A549 (cell line): ENCODE data around the gene MSN.
"Not testable (repeated sequence)": the region's sequence is repeated elsewhere in the genome, so short reads cannot be mapped to it uniquely, and the experiment has no call there.

Experiments
- JUNB ChIP-seq: fragments of >200 bp; sonication (Bioruptor Twin); formaldehyde crosslinking; IDR thresholded peaks from 2 replicates; pipeline ENCODE4 v1.6.1; 2016
- RAD21 ChIP-seq, 2 experiments: fragments of >200 bp in 1 of 2; sonication (Bioruptor Twin) in 1 of 2; formaldehyde crosslinking in 1 of 2; IDR thresholded peaks in 1 of 2; conservative IDR thresholded peaks in 1 of 2; 2 replicates in 1 of 2; 3 replicates in 1 of 2; pipeline ENCODE4 v1.6.1; 2012 to 2018; ENCODE audit warnings: inconsistent platforms in 1 of 2
- SMC3 ChIP-seq: fragments of >200 bp; sonication (Bioruptor Twin); formaldehyde crosslinking; IDR thresholded peaks from 3 replicates; pipeline ENCODE4 v1.6.1; 2018; ENCODE audit warnings: inconsistent platforms
- TF ChIP-seq, protein P1 (sequence below): fragments of >200 bp; sonication (Bioruptor Twin); formaldehyde crosslinking; IDR thresholded peaks from 3 replicates; pipeline ENCODE4 v1.5.1; 2016
- TF ChIP-seq, protein P2 (sequence below): fragments of 200-600 bp; sonication (generic); IDR thresholded peaks from 2 replicates; pipeline ENCODE4 v1.6.1; 2016; ENCODE audit warnings: antibody characterized with exemption, mild to moderate bottlenecking, moderate library complexity

DNA sequence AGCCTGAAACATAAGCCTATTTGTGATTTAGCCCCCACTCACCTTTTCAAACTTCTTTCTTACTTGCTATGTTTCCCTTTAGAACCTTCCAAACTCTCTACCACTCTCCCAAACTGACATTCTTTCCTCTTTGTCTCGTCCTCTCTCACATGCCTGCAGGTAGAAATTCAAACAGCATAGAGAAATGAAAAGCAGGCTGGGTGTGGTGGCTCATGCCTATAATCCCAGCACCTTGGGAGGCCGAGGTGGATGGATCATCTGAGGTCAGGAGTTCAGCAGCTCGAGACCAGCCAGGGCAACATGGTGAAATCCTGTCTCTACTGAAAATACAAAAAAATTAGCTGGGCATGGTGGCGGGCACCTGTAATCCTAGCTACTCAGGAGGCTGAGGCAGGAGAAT lies 31.2 kb upstream of the MSN start:
- TF ChIP-seq RAD21 (conservative IDR thresholded peaks at IDR 0.05 in 1 of 2, IDR thresholded peaks at IDR 0.05 in 1 of 2); SMC3; JUNB: not testable (repeated sequence)
- TF ChIP-seq, protein P1, sequence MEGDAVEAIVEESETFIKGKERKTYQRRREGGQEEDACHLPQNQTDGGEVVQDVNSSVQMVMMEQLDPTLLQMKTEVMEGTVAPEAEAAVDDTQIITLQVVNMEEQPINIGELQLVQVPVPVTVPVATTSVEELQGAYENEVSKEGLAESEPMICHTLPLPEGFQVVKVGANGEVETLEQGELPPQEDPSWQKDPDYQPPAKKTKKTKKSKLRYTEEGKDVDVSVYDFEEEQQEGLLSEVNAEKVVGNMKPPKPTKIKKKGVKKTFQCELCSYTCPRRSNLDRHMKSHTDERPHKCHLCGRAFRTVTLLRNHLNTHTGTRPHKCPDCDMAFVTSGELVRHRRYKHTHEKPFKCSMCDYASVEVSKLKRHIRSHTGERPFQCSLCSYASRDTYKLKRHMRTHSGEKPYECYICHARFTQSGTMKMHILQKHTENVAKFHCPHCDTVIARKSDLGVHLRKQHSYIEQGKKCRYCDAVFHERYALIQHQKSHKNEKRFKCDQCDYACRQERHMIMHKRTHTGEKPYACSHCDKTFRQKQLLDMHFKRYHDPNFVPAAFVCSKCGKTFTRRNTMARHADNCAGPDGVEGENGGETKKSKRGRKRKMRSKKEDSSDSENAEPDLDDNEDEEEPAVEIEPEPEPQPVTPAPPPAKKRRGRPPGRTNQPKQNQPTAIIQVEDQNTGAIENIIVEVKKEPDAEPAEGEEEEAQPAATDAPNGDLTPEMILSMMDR: not testable (repeated sequence)
- TF ChIP-seq, protein P2, sequence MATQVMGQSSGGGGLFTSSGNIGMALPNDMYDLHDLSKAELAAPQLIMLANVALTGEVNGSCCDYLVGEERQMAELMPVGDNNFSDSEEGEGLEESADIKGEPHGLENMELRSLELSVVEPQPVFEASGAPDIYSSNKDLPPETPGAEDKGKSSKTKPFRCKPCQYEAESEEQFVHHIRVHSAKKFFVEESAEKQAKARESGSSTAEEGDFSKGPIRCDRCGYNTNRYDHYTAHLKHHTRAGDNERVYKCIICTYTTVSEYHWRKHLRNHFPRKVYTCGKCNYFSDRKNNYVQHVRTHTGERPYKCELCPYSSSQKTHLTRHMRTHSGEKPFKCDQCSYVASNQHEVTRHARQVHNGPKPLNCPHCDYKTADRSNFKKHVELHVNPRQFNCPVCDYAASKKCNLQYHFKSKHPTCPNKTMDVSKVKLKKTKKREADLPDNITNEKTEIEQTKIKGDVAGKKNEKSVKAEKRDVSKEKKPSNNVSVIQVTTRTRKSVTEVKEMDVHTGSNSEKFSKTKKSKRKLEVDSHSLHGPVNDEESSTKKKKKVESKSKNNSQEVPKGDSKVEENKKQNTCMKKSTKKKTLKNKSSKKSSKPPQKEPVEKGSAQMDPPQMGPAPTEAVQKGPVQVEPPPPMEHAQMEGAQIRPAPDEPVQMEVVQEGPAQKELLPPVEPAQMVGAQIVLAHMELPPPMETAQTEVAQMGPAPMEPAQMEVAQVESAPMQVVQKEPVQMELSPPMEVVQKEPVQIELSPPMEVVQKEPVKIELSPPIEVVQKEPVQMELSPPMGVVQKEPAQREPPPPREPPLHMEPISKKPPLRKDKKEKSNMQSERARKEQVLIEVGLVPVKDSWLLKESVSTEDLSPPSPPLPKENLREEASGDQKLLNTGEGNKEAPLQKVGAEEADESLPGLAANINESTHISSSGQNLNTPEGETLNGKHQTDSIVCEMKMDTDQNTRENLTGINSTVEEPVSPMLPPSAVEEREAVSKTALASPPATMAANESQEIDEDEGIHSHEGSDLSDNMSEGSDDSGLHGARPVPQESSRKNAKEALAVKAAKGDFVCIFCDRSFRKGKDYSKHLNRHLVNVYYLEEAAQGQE: not testable (repeated sequence)
